Natural killer cell (primary cell): ENCODE measurements around the gene VAC14. TPM values are rescaled to one million over a fixed set of nuclear protein-coding genes. Genes with fewer than 3 reads are reported as not detected.
A peak's percentile ranks its signal among the peaks of the same experiment; 100 is the strongest.

ENCODE experiments used
- ATAC-seq, 3 donors: fragments of 150-1000 bp in 2 of 3; fragments of 200-7000 bp in 1 of 3; cut with Tn5 transposase; 1 replicate in 1 of 3; 2 replicates in 2 of 3; pipeline ENCODE4 v1.10.0; 2021; ENCODE audit warnings: mild to moderate bottlenecking in 2 of 3, moderate library complexity in 2 of 3
- DNase-seq, 2 donors: peaks; one replicate each; pipeline versions ENCODE4 v3.0.0 to v3.0.0-alpha.2; 2013 to 2021; ENCODE audit warnings: mixed read lengths in 1 of 2
- H3K27ac ChIP-seq: one replicate; pipeline ENCODE4 v1.5.1; 2013; ENCODE audit warnings: mild to moderate bottlenecking, low read length
- H3K27me3 ChIP-seq: one replicate; pipeline ENCODE4 v1.6.1; 2013; ENCODE audit warnings: low read length; ENCODE audit not compliant: control insufficient read depth, insufficient read depth
- H3K36me3 ChIP-seq: one replicate; pipeline ENCODE4 v1.6.1; 2013; ENCODE audit warnings: low read length; ENCODE audit not compliant: control insufficient read depth, insufficient read depth
- H3K4me1 ChIP-seq: one replicate; pipeline ENCODE4 v1.6.1; 2013; ENCODE audit warnings: low read length; ENCODE audit not compliant: control insufficient read depth, insufficient read depth
- H3K4me3 ChIP-seq: one replicate; pipeline ENCODE4 v1.5.1; 2013; ENCODE audit warnings: low read length
- H3K9me3 ChIP-seq: one replicate; pipeline ENCODE4 v1.6.1; 2013; ENCODE audit warnings: low read length; ENCODE audit not compliant: control insufficient read depth, insufficient read depth
- H3K27ac Mint-ChIP-seq, 2 donors: one replicate each; pipeline ENCODE4 v1.8.0; 2022; ENCODE audit warnings: mild to moderate bottlenecking in 2 of 2, mixed read lengths in 2 of 2, moderate library complexity in 1 of 2
- H3K27me3 Mint-ChIP-seq, 2 donors: one replicate each; pipeline ENCODE4 v1.8.0; 2022; ENCODE audit warnings: low read depth in 2 of 2, mixed read lengths in 2 of 2
- H3K36me3 Mint-ChIP-seq: one replicate; pipeline ENCODE4 v1.8.0; 2022; ENCODE audit warnings: mixed read lengths
- H3K4me1 Mint-ChIP-seq, 2 donors: one replicate each; pipeline ENCODE4 v1.8.0; 2022; ENCODE audit warnings: mixed read lengths in 2 of 2
- H3K4me3 Mint-ChIP-seq: one replicate; pipeline ENCODE4 v1.8.0; 2022; ENCODE audit warnings: mild to moderate bottlenecking, moderate library complexity, mixed read lengths
- H3K9me3 Mint-ChIP-seq, 2 donors: one replicate each; pipeline ENCODE4 v1.8.0; 2022; ENCODE audit warnings: mixed read lengths in 2 of 2
- WGBS: methylation state at CpG from one replicate; pipeline ENCODE4 v1.1.7; 2013; ENCODE audit warnings: missing lambda C conversion rate; ENCODE audit not compliant: insufficient coverage; 5-methylcytosine and 5-hydroxymethylcytosine counted together
- intact Hi-C: fragments of 100-400 bp; cut with micrococcal nuclease; formaldehyde crosslinking; loops from one replicate; pipeline ENCODE4 v1.14.2; 2022
- total RNA-seq, 4 donors: library from RNA; stranded (reverse); fragments of 120-200 nt in 1 of 4; gene quantifications; one replicate each; pipeline versions ENCODE4 v1.2.3 to v1.2.4, GENCODE V29; 2013 to 2022
- TF ChIP-seq, protein P1 (sequence below): fragments of 200-600 bp; IDR thresholded peaks from one replicate; pipeline ENCODE4 v1.8.0; 2022; ENCODE audit warnings: antibody characterized with exemption

VAC14 gene
- total RNA-seq, 3 donors from 2014 or later (not counting 1 experiment from before 2014, with no cell fraction given), result 33.9 to 45.6 (median 43.4) TPM

DNA sequence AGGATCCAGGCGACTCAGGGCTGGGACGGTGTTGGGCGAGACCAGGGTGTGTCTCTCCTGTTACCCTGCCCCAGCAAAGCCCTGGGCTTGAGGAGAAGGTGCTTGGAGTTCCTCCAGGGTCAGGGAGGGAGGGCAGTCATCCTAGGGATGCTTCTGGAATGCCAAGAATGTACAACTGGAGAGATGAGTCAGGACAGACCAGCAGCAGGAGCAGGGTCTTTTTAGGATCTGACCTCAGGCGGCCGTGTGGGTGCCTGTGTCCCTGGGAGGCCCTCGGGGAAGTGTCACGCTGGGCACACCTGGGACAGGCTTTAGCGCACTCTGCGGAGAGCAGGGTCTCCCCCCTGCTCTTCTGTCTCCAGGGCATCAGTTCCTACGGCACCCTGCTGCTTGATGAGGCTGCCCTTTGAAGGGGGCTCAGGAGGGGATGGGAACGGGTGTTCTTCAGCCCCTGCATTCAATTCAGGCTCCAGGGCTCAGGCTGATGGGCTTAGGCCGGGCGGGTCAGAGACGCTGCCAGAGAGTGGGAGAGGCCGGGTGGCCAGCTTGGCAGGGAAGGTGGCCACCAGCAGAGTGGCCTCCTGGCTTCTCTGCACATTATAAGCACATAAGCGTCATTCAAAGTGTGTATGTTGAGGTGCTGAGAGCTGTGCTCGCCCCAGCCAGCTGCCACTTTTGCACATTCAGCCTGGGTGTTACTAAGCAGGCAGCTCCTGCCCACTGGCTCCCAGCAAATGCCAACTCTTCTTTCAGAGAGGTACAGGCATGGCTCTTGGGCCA is 106.7 kb downstream of the VAC14 start:
- intact Hi-C loops, result no loop called here
- no peaks in the 10 kb centered on the region for H3K27me3 ChIP-seq
- Mint-ChIP-seq H3K4me1 (peaks cover 0 to 27% of the 10 kb centered on the region in 2 donors), H3K36me3 (no peaks in the 10 kb centered on the region), H3K9me3 (no peaks in the 10 kb centered on the region), H3K4me3 (no peak overlapping the region), H3K27ac (no peak overlapping the region), H3K27me3 (no peaks in the 10 kb centered on the region)
- no peak overlapping the region for H3K27ac ChIP-seq
- ATAC-seq (no peak), DNase-seq (no peak)
- H3K4me3 ChIP-seq, result no peak overlapping the region
- peaks cover 27% of the 10 kb centered on the region for H3K4me1 ChIP-seq
- TF ChIP-seq, protein P1, sequence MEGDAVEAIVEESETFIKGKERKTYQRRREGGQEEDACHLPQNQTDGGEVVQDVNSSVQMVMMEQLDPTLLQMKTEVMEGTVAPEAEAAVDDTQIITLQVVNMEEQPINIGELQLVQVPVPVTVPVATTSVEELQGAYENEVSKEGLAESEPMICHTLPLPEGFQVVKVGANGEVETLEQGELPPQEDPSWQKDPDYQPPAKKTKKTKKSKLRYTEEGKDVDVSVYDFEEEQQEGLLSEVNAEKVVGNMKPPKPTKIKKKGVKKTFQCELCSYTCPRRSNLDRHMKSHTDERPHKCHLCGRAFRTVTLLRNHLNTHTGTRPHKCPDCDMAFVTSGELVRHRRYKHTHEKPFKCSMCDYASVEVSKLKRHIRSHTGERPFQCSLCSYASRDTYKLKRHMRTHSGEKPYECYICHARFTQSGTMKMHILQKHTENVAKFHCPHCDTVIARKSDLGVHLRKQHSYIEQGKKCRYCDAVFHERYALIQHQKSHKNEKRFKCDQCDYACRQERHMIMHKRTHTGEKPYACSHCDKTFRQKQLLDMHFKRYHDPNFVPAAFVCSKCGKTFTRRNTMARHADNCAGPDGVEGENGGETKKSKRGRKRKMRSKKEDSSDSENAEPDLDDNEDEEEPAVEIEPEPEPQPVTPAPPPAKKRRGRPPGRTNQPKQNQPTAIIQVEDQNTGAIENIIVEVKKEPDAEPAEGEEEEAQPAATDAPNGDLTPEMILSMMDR, result no peak
- no peaks in the 10 kb centered on the region for H3K9me3 ChIP-seq
- H3K36me3 ChIP-seq, result peaks cover 2% of the 10 kb centered on the region
- 94% methylated on average over 17 of the region's 17 CpGs for WGBS

DNA sequence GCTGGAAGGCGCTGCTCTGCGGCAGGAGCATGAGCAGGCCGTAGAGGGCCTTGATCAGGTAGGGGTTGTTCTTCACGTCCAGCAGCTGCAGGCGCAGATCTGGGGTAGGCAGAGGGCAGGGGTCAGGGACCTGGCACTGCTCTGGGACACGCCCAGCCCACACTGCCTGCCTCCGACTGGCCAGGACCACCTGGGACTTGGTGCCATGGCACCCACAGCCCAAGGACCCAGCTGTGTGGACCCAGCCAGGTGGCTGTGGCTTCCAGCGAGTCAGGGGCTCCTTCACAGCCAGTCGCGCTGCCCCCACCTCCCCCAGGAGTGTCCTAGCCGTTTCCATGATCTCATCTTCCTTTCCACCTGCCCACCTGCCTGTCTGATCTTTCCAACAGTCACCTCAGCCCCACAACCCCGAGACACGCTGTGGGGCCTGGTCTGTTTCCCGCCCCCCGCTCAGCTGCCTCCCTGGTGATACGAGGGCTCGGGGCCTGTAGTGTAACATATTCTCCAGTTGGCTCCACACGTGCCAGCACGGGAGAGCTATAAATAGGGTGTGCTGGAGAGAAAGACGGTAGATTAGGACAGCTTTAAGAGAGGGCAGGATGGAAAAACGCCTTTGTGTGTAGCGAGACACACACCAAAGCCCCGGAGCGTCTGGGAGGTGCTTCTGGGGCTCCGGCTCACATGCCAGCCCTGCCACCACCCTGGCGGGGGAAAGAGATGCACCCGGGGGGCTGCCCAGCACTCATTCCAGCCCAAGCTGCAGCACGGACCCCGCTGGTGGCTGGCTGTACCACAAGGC is 107.9 kb downstream of the VAC14 start:
- no peak for DNase-seq
- Histone ChIP-seq H3K27ac (no peak overlapping the region), H3K4me1 (peaks cover 27% of the 10 kb centered on the region), H3K27me3 (no peaks in the 10 kb centered on the region), H3K36me3 (no peaks in the 10 kb centered on the region), H3K4me3 (no peak overlapping the region), H3K9me3 (no peaks in the 10 kb centered on the region)
- Mint-ChIP-seq H3K27ac (peak overlapping the region in 1 of 2 donors; percentile 47), H3K4me1 (peaks cover 0 to 23% of the 10 kb centered on the region in 2 donors), H3K27me3 (no peaks in the 10 kb centered on the region), H3K36me3 (no peaks in the 10 kb centered on the region), H3K9me3 (no peaks in the 10 kb centered on the region), H3K4me3 (no peak overlapping the region)
- 88% methylated on average over 29 of the region's 29 CpGs for WGBS
- intact Hi-C loops, result no loop called here
- TF ChIP-seq, protein P1, result no peak
- no peak for ATAC-seq

DNA sequence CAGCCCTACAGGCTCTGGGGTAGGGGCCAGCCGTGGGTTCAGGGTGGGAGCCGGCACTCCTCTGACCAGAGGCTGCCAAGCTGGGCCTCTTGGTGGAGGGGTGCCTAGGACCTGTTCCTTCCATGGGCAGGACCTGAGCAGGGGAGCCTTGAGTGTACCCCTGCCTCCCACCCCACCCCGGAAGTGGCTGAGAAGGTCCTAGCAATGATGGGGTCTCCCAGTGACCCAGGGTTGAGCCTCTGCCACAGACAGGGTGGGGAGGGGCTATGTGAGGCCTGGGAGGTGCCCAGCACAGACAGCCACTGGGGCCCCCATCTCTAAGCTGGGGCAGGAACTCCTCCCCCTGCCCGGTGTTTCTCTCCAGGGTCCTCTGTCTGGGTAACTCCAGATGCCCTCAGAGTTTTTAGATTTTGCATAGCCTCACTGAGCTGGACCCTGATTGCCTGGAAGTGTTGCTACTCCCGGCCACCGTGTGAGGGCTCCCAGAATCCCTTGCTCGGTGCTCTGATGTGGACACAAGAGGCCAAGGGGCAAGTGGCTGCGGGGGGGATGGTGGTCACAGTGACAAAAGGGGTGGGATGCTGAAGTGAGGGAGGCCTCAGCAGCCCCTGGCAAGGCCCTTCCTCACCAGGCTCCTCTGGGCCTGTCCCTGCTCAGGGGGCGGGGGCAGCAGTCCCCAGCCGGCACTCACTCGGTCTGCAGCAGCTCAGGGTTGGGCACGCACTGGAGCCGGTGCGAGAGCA is 108.7 kb downstream of the VAC14 start:
- H3K4me1 Mint-ChIP-seq, result peaks cover 0 to 22% of the 10 kb centered on the region in 2 donors
- Histone ChIP-seq H3K9me3 (no peaks in the 10 kb centered on the region), H3K36me3 (no peaks in the 10 kb centered on the region), H3K4me1 (peaks cover 22% of the 10 kb centered on the region), H3K27ac (no peak overlapping the region), H3K27me3 (no peaks in the 10 kb centered on the region), H3K4me3 (no peak overlapping the region)
- no peaks in the 10 kb centered on the region for H3K36me3 Mint-ChIP-seq
- DNase-seq (no peak), ATAC-seq (no peak)
- H3K4me3 Mint-ChIP-seq, result no peak overlapping the region
- WGBS, result 88% methylated on average over 14 of the region's 14 CpGs
- peaks cover 0 to 2% of the 10 kb centered on the region in 2 donors for H3K27me3 Mint-ChIP-seq
- TF ChIP-seq, protein P1, result no peak
- no peak overlapping the region for H3K27ac Mint-ChIP-seq
- no peaks in the 10 kb centered on the region for H3K9me3 Mint-ChIP-seq
- intact Hi-C loops, result no loop called here
